Measurements from ENCODE around the gene OPCML.

DNA sequence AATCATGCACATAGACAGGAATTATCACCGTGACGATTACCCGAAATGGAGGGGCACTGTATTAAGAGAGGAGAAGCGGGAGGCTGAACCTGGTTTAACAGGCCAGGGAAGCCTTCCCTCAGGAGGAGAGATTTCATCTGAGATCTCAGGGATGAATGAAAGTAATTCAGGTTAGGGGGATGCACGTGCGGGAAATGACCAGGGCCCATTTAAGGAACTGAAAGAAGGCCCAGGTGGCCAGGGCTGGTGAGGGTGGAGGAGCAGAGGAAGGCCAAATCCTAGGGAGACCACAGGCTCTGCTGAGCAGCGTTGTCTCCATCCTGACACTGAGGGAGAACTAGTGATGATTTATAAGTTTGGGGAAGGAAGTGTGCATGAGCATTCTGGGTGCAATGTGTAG lies 16.3 kb upstream of the OPCML start:
- TF ChIP-seq, protein P1, sequence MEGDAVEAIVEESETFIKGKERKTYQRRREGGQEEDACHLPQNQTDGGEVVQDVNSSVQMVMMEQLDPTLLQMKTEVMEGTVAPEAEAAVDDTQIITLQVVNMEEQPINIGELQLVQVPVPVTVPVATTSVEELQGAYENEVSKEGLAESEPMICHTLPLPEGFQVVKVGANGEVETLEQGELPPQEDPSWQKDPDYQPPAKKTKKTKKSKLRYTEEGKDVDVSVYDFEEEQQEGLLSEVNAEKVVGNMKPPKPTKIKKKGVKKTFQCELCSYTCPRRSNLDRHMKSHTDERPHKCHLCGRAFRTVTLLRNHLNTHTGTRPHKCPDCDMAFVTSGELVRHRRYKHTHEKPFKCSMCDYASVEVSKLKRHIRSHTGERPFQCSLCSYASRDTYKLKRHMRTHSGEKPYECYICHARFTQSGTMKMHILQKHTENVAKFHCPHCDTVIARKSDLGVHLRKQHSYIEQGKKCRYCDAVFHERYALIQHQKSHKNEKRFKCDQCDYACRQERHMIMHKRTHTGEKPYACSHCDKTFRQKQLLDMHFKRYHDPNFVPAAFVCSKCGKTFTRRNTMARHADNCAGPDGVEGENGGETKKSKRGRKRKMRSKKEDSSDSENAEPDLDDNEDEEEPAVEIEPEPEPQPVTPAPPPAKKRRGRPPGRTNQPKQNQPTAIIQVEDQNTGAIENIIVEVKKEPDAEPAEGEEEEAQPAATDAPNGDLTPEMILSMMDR (conservative IDR thresholded peaks at IDR 0.05 in 1 of 2, IDR thresholded peaks at IDR 0.05 in 1 of 2; ENCODE audit: extremely low read depth in 1 of 2, insufficient read depth in 1 of 2, low read depth in 1 of 2, low read length in 2 of 2), result no peak
- no peak for TF ChIP-seq EZH2 (IDR thresholded peaks at IDR 0.05; ENCODE audit: borderline replicate concordance, low read length)

Data from mammary epithelial cell (primary cell).